Neural cell (in vitro differentiated cells): ENCODE results near the gene OSBPL7. TPM values are rescaled to one million over a fixed set of nuclear protein-coding genes. Genes with fewer than 3 reads are reported as not detected.

ENCODE experiments used
- H2AFZ ChIP-seq: fragments of 200-600, 300-800 bp; sonication (generic), shearing (Covaris generic); 2 replicates; pipeline ENCODE4 v1.6.0; 2014; ENCODE audit warnings: low read depth, mild to moderate bottlenecking, antibody characterized with exemption, low read length, moderate library complexity
- H3F3A ChIP-seq: fragments of 200-600 bp; shearing (Covaris generic); 2 replicates; pipeline ENCODE4 v1.6.1; 2016; ENCODE audit warnings: mild to moderate bottlenecking, moderate library complexity, mixed read lengths, antibody characterized with exemption, low read length; ENCODE audit not compliant: insufficient read depth, poor library complexity, severe bottlenecking
- H3K27ac ChIP-seq: fragments of 200-600, 300-800 bp; sonication (generic), shearing (Covaris generic); 2 replicates; pipeline ENCODE4 v1.5.1; 2014; ENCODE audit warnings: mild to moderate bottlenecking, low read length, moderate library complexity
- H3K27me3 ChIP-seq: fragments of 300-800, 200-600 bp; sonication (generic), shearing (Covaris generic); 2 replicates; pipeline ENCODE4 v1.6.0; 2014; ENCODE audit warnings: mild to moderate bottlenecking, low read depth, low read length, moderate library complexity; ENCODE audit not compliant: insufficient read depth
- H3K36me3 ChIP-seq: fragments of 300-800, 200-600 bp; sonication (generic), shearing (Covaris generic); 2 replicates; pipeline ENCODE4 v1.5.1; 2014; ENCODE audit warnings: mild to moderate bottlenecking, antibody characterized with exemption, low read length, moderate library complexity; ENCODE audit not compliant: insufficient read depth
- H3K4me2 ChIP-seq: fragments of 300-800, 200-600 bp; sonication (generic), shearing (Covaris generic); 2 replicates; pipeline ENCODE4 v1.6.0; 2014; ENCODE audit warnings: mild to moderate bottlenecking, low read length
- H3K4me3 ChIP-seq: fragments of 300-800, 200-600 bp; sonication (generic), shearing (Covaris generic); 2 replicates; pipeline ENCODE4 v1.5.1; 2014; ENCODE audit warnings: mild to moderate bottlenecking, low read length, moderate library complexity
- H3K79me2 ChIP-seq: fragments of 200-600 bp; shearing (Covaris generic); replicated peaks from 2 replicates; pipeline ENCODE4 v1.6.0; 2014; ENCODE audit warnings: mild to moderate bottlenecking, low read length, moderate library complexity; ENCODE audit not compliant: insufficient read depth
- H3K9ac ChIP-seq: fragments of 300-800, 200-600 bp; sonication (generic), shearing (Covaris generic); 2 replicates; pipeline ENCODE4 v1.6.1; 2016; ENCODE audit warnings: mild to moderate bottlenecking, low read length, mixed read lengths
- H3K9me2 ChIP-seq: fragments of 200-600 bp; shearing (Covaris generic); 2 replicates; pipeline ENCODE4 v1.6.1; 2016; ENCODE audit warnings: mild to moderate bottlenecking, low read length, mixed read lengths; ENCODE audit not compliant: insufficient read depth
- H3K9me3 ChIP-seq: fragments of 200-600, 300-800 bp; sonication (generic), shearing (Covaris generic); 2 replicates; pipeline ENCODE4 v1.6.1; 2016; ENCODE audit warnings: mild to moderate bottlenecking, mixed run types, low read length, moderate library complexity, mixed read lengths
- H4K20me1 ChIP-seq: fragments of 200-600 bp; shearing (Covaris generic); 2 replicates; pipeline ENCODE4 v1.6.1; 2016; ENCODE audit warnings: mild to moderate bottlenecking, mixed run types; ENCODE audit not compliant: insufficient read depth
- CTCF ChIP-seq: fragments of 450-650 bp; IDR thresholded peaks from 2 replicates; pipeline ENCODE4 v1.5.1; 2014; ENCODE audit warnings: antibody characterized with exemption, mild to moderate bottlenecking, moderate library complexity; ENCODE audit not compliant: poor library complexity, severe bottlenecking
- EP300 ChIP-seq: fragments of 450-650 bp; conservative IDR thresholded peaks from 2 replicates; pipeline ENCODE4 v1.6.1; 2014; ENCODE audit warnings: antibody characterized with exemption, mild to moderate bottlenecking, moderate library complexity; ENCODE audit not compliant: poor library complexity, severe bottlenecking
- EZH2 ChIP-seq: fragments of 200-600, 300-800 bp; shearing (Covaris generic), sonication (generic); IDR thresholded peaks from 2 replicates; pipeline ENCODE4 v1.6.1; 2014; ENCODE audit warnings: antibody characterized with exemption, low read length, borderline replicate concordance, mild to moderate bottlenecking; ENCODE audit not compliant: insufficient read depth, poor library complexity, severe bottlenecking
- MXI1 ChIP-seq: fragments of 450-650 bp; conservative IDR thresholded peaks from 2 replicates; pipeline ENCODE4 v1.6.1; 2014; ENCODE audit warnings: antibody characterized with exemption, mild to moderate bottlenecking; ENCODE audit not compliant: poor library complexity, severe bottlenecking
- POLR2AphosphoS5 ChIP-seq: IDR thresholded peaks from 2 replicates; pipeline ENCODE4 v1.6.1; 2012
- RAD21 ChIP-seq: fragments of 450-650 bp; conservative IDR thresholded peaks from 2 replicates; pipeline ENCODE4 v1.6.1; 2014; ENCODE audit warnings: antibody characterized with exemption, mild to moderate bottlenecking, moderate library complexity
- REST ChIP-seq: IDR thresholded peaks from 2 replicates; pipeline ENCODE4 v1.6.1; 2012; ENCODE audit warnings: borderline replicate concordance
- SMC3 ChIP-seq: fragments of 450-650 bp; conservative IDR thresholded peaks from 2 replicates; pipeline ENCODE4 v1.6.1; 2014; ENCODE audit warnings: antibody characterized with exemption, mild to moderate bottlenecking, moderate library complexity; ENCODE audit not compliant: poor library complexity
- TAF1 ChIP-seq: IDR thresholded peaks from 2 replicates; pipeline ENCODE4 v1.6.1; 2012; ENCODE audit warnings: low read depth
- polyA plus RNA-seq: library from polyadenylated mRNA; depleted of rRNA; stranded (reverse); fragments of >200 nt; gene quantifications from 2 replicates; pipeline ENCODE4 v1.2.3, GENCODE V29; 2014

The OSBPL7 gene
- polyA plus RNA-seq, 1 donor from 2014 or later: 10.0 TPM

GRCh38 chr17:47763913-47764582 is 57.5 kb downstream of the OSBPL7 start:
- Histone ChIP-seq H3K9ac (no peak overlapping the region), H3K4me2 (no peak overlapping the region), H3K79me2 (no peaks in the 10 kb centered on the region), H3K27me3 (no peaks in the 10 kb centered on the region), H3K9me2 (no peaks in the 10 kb centered on the region), H3F3A (no peaks in the 10 kb centered on the region), H3K27ac (no peak overlapping the region), H4K20me1 (no peaks in the 10 kb centered on the region), H2AFZ (no peak overlapping the region), H3K9me3 (peaks cover 7% of the 10 kb centered on the region), H3K4me3 (no peak overlapping the region), H3K36me3 (no peaks in the 10 kb centered on the region)
- TF ChIP-seq TAF1: no peak

- Histone ChIP-seq H2AFZ (no peak overlapping the region), H3K27me3 (no peaks in the 10 kb centered on the region), H3K4me3 (no peak overlapping the region), H3K4me2 (no peak overlapping the region), H4K20me1 (no peaks in the 10 kb centered on the region), H3K9me2 (no peaks in the 10 kb centered on the region), H3K36me3 (no peaks in the 10 kb centered on the region), H3K79me2 (no peaks in the 10 kb centered on the region), H3F3A (no peaks in the 10 kb centered on the region), H3K9ac (no peak overlapping the region), H3K27ac (no peak overlapping the region), H3K9me3 (peaks cover 7% of the 10 kb centered on the region)
- TF ChIP-seq EZH2 (no peak), RAD21 (no peak), POLR2AphosphoS5 (no peak)
These were observed 58.9 kb downstream of the OSBPL7 start for GRCh38 chr17:47762728-47763127.

- Histone ChIP-seq H3K9me2 (no peaks in the 10 kb centered on the region), H3K27ac (no peak overlapping the region), H3K36me3 (no peaks in the 10 kb centered on the region), H3K4me3 (no peak overlapping the region), H2AFZ (no peak overlapping the region), H3K79me2 (no peaks in the 10 kb centered on the region), H3F3A (no peaks in the 10 kb centered on the region), H3K9me3 (peaks cover 7% of the 10 kb centered on the region), H3K27me3 (no peaks in the 10 kb centered on the region), H3K9ac (no peak overlapping the region), H3K4me2 (no peak overlapping the region), H4K20me1 (no peaks in the 10 kb centered on the region)
- no peak for TF ChIP-seq MXI1
- no peak for TF ChIP-seq EP300
- no peak for TF ChIP-seq POLR2AphosphoS5
- no peak for TF ChIP-seq EZH2
- TF ChIP-seq REST: no peak
- no peak for TF ChIP-seq RAD21
- no peak for TF ChIP-seq TAF1
- no peak for TF ChIP-seq CTCF
- no peak for TF ChIP-seq SMC3
These were observed 61.0 kb downstream of the OSBPL7 start for GRCh38 chr17:47760409-47761140.
